ENCODE measurements around the gene CTDP1.

The CTDP1 gene

GRCh38 chr18:79795446-79795845 is 115.8 kb downstream of the CTDP1 start:
- DNase-seq (ENCODE audit: low read depth, low spot score), result no peak

GRCh38 chr18:79796016-79796415 is 116.4 kb downstream of the CTDP1 start:
- no peak for DNase-seq (ENCODE audit: low read depth, low spot score)

- no peak for DNase-seq (ENCODE audit: low read depth, low spot score)
Observed at GRCh38 chr18:79796531-79797405, 117.2 kb downstream of the CTDP1 start.

- peak; percentile 20 for DNase-seq (ENCODE audit: low read depth, low spot score)
Observed at GRCh38 chr18:79797518-79798345, 118.1 kb downstream of the CTDP1 start, which contains the start of gene KCNG2. Gene KCNG2 (plus strand): TSS chr18:79797938. CDS start chr18:79863668, 65,730 bp downstream.

- no peak for DNase-seq (ENCODE audit: low read depth, low spot score)
Observed at GRCh38 chr18:79798346-79798998, 118.9 kb downstream of the CTDP1 start.

- DNase-seq (ENCODE audit: low read depth, low spot score), result no peak
Observed at GRCh38 chr18:79798999-79799370, 119.4 kb downstream of the CTDP1 start.

- DNase-seq (ENCODE audit: low read depth, low spot score), result no peak
Observed at GRCh38 chr18:79799619-79800370, 120.2 kb downstream of the CTDP1 start.

GRCh38 chr18:79800371-79801180 is 121.0 kb downstream of the CTDP1 start:
- DNase-seq (ENCODE audit: low read depth, low spot score), result no peak

GRCh38 chr18:79801217-79801616 is 121.6 kb downstream of the CTDP1 start:
- no peak for DNase-seq (ENCODE audit: low read depth, low spot score)

- no peak for DNase-seq (ENCODE audit: low read depth, low spot score)
Observed at GRCh38 chr18:79801641-79802040, 122.0 kb downstream of the CTDP1 start.

- no peak for DNase-seq (ENCODE audit: low read depth, low spot score)
Observed at GRCh38 chr18:79802298-79802697, 122.7 kb downstream of the CTDP1 start.

- DNase-seq (ENCODE audit: low read depth, low spot score), result no peak
Observed at GRCh38 chr18:79803611-79804051, 124.0 kb downstream of the CTDP1 start.
